ACHN (cell line): ENCODE measurements around the gene GLDC.

Experiments used
- DNase-seq: peaks from one replicate; pipeline ENCODE4 v3.0.0-alpha.2; 2015
- in situ Hi-C: cut with HindIII; loops from 2 replicates; pipeline ENCODE4 v1.10.0; 2017; ENCODE audit warnings: low sequenced_read_pairs, low pct_ligation_motif_present, low pct_unique_long_range_greater_than_20kb

GLDC gene

GRCh38 chr9:6590772-6591384, 54.7 kb downstream of the GLDC start:
- in situ Hi-C loops, result no loop called here
- DNase-seq, result no peak

- in situ Hi-C loops, result no loop called here
- DNase-seq, result no peak
These were observed 55.2 kb downstream of the GLDC start for GRCh38 chr9:6590334-6590733.

- in situ Hi-C loops, result no loop called here
- DNase-seq, result peak; percentile 47
These were observed 60.5 kb downstream of the GLDC start for GRCh38 chr9:6584881-6585597.

GRCh38 chr9:6581253-6581652, 64.3 kb downstream of the GLDC start:
- in situ Hi-C loops, result no loop called here
- no peak for DNase-seq

- no peak for DNase-seq
- in situ Hi-C loops, result no loop called here
These were observed 65.9 kb downstream of the GLDC start for GRCh38 chr9:6579613-6580012.

GRCh38 chr9:6576987-6577386, 68.5 kb downstream of the GLDC start:
- in situ Hi-C loops, result no loop called here
- DNase-seq, result no peak

- in situ Hi-C loops, result no loop called here
- no peak for DNase-seq
These were observed 70.0 kb downstream of the GLDC start for GRCh38 chr9:6575324-6576034.

GRCh38 chr9:6567140-6567591, 78.4 kb downstream of the GLDC start:
- in situ Hi-C loops, result no loop called here
- DNase-seq, result peak; percentile 79

- DNase-seq, result peak; percentile 92
- in situ Hi-C loops, result no loop called here
These were observed 79.0 kb downstream of the GLDC start for GRCh38 chr9:6566409-6567139.

- in situ Hi-C loops, result no loop called here
- no peak for DNase-seq
These were observed 80.2 kb downstream of the GLDC start for GRCh38 chr9:6565312-6565711.

GRCh38 chr9:6564868-6565267, 80.7 kb downstream of the GLDC start:
- DNase-seq, result no peak
- in situ Hi-C loops, result no loop called here

- in situ Hi-C loops, result no loop called here
These were observed 81.2 kb downstream of the GLDC start for GRCh38 chr9:6564360-6564759.

GRCh38 chr9:6562871-6563430, 82.6 kb downstream of the GLDC start:
- in situ Hi-C loops, result no loop called here
- DNase-seq, result no peak

More at GRCh38 chr9:6564360-6564759, 81.2 kb downstream of the GLDC start:
- DNase-seq, result no peak

GRCh38 chr9:6562201-6562600, 83.3 kb downstream of the GLDC start:
- in situ Hi-C loops, result no loop called here
- no peak for DNase-seq

GRCh38 chr9:6557883-6558616, 87.5 kb downstream of the GLDC start:
- in situ Hi-C loops, result no loop called here
- DNase-seq, result no peak

- in situ Hi-C loops, result no loop called here
- no peak for DNase-seq
These were observed 91.7 kb downstream of the GLDC start for GRCh38 chr9:6553866-6554265.

GRCh38 chr9:6552498-6553121, 92.9 kb downstream of the GLDC start:
- in situ Hi-C loops, result no loop called here

GRCh38 chr9:6552033-6552432, 93.5 kb downstream of the GLDC start:
- in situ Hi-C loops, result no loop called here
- DNase-seq, result no peak

More at GRCh38 chr9:6552498-6553121, 92.9 kb downstream of the GLDC start:
- no peak for DNase-seq
